CD4-positive, alpha-beta T cell treated with Interferon gamma for 1 hour (primary cell): Measurements from ENCODE around the gene GRIN2A.
"Not testable (repeated sequence)": the region's sequence is repeated elsewhere in the genome, so short reads cannot be mapped to it uniquely, and the experiment has no call there.

ENCODE experiments used
- DNase-seq: peaks from one replicate; pipeline ENCODE4 v3.0.0-alpha.2; 2020

The GRIN2A gene

GRCh38 chr16:9908613-9909012 lies 273.6 kb downstream of the GRIN2A start:
- no peak for DNase-seq

GRCh38 chr16:9907752-9908151 lies 274.5 kb downstream of the GRIN2A start:
- no peak for DNase-seq

GRCh38 chr16:9906218-9906617 lies 276.0 kb downstream of the GRIN2A start:
- no peak for DNase-seq

GRCh38 chr16:9904526-9904925 lies 277.7 kb downstream of the GRIN2A start:
- no peak for DNase-seq

- DNase-seq = no peak
Measured at GRCh38 chr16:9900576-9900975, 281.7 kb downstream of the GRIN2A start.

GRCh38 chr16:9898555-9898954 lies 283.7 kb downstream of the GRIN2A start:
- no peak for DNase-seq

GRCh38 chr16:9898124-9898523 lies 284.1 kb downstream of the GRIN2A start:
- no peak for DNase-seq

GRCh38 chr16:9895817-9896216 lies 286.4 kb downstream of the GRIN2A start:
- no peak for DNase-seq

- no peak for DNase-seq
Measured at GRCh38 chr16:9885876-9886275, 296.4 kb downstream of the GRIN2A start.

GRCh38 chr16:9885467-9885866 lies 296.8 kb downstream of the GRIN2A start:
- DNase-seq = no peak

GRCh38 chr16:9875981-9876380 lies 306.2 kb downstream of the GRIN2A start:
- not testable (repeated sequence) for DNase-seq

- no peak for DNase-seq
Measured at GRCh38 chr16:9874219-9874618, 308.0 kb downstream of the GRIN2A start.

GRCh38 chr16:9870962-9871361 lies 311.3 kb downstream of the GRIN2A start:
- DNase-seq = no peak

- DNase-seq = no peak
Measured at GRCh38 chr16:9869776-9870175, 312.5 kb downstream of the GRIN2A start.

- no peak for DNase-seq
Measured at GRCh38 chr16:9868606-9869149, 313.6 kb downstream of the GRIN2A start.

- no peak for DNase-seq
Measured at GRCh38 chr16:9867176-9867575, 315.1 kb downstream of the GRIN2A start.

GRCh38 chr16:9864461-9864860 lies 317.8 kb downstream of the GRIN2A start:
- no peak for DNase-seq

GRCh38 chr16:9862327-9862726 lies 319.9 kb downstream of the GRIN2A start:
- no peak for DNase-seq

GRCh38 chr16:9860876-9861275 lies 321.4 kb downstream of the GRIN2A start:
- no peak for DNase-seq

GRCh38 chr16:9859701-9860327 lies 322.4 kb downstream of the GRIN2A start:
- no peak for DNase-seq

GRCh38 chr16:9854675-9855074 lies 327.6 kb downstream of the GRIN2A start:
- no peak for DNase-seq

- DNase-seq = no peak
Measured at GRCh38 chr16:9852003-9852402, 330.2 kb downstream of the GRIN2A start.

- DNase-seq = no peak
Measured at GRCh38 chr16:9850817-9851216, 331.4 kb downstream of the GRIN2A start.

GRCh38 chr16:9849697-9850245 lies 332.5 kb downstream of the GRIN2A start:
- DNase-seq = no peak

GRCh38 chr16:9847146-9847545 lies 335.1 kb downstream of the GRIN2A start:
- no peak for DNase-seq
